OCI-LY7 (cell line): Measurements from ENCODE around the gene TBX6. TPM values are rescaled to one million over a fixed set of nuclear protein-coding genes. Genes with fewer than 3 reads are reported as not detected.

ENCODE experiments used
- BruUV-seq: library from RNA; stranded (reverse); fragments of 400-500 nt; replicated peaks from 2 replicates; lab custom pipeline; 2021; lab: Mats Ljungman, UMichigan
- CTCF ChIA-PET: fragments of 300-600 bp; sonication (Branson Sonifier 250); formaldehyde crosslinking; loops from one replicate; lab custom pipeline; 2022; ENCODE audit warnings: antibody characterized with exemption; ENCODE audit not compliant: unreplicated experiment; lab: Charles Lee
- POLR2A ChIA-PET: fragments of 300-600 bp; sonication (Branson Sonifier 250); formaldehyde crosslinking; loops from one replicate; lab custom pipeline; 2022; ENCODE audit warnings: antibody characterized with exemption; lab: Charles Lee
- DNase-seq: peaks from one replicate; pipeline ENCODE4 v3.0.0-alpha.2; 2015; ENCODE audit warnings: low spot score
- H2AFZ ChIP-seq: fragments of 200-600 bp; sonication (generic), shearing (Covaris generic); 2 replicates; pipeline ENCODE4 v1.6.1; 2014; ENCODE audit warnings: mild to moderate bottlenecking, antibody characterized with exemption, low read length, moderate library complexity
- H3K27ac ChIP-seq: fragments of 200-600 bp; sonication (generic); 2 replicates; pipeline ENCODE4 v1.5.1; 2014; ENCODE audit warnings: mixed run types, low read depth, mild to moderate bottlenecking, moderate library complexity, low read length, inconsistent platforms; ENCODE audit not compliant: poor library complexity, severe bottlenecking
- H3K36me3 ChIP-seq: fragments of 200-600 bp; sonication (generic); 2 replicates; pipeline ENCODE4 v1.6.1; 2014; ENCODE audit warnings: mild to moderate bottlenecking, antibody characterized with exemption, low read length, moderate library complexity, mixed read lengths; ENCODE audit not compliant: insufficient read depth
- H3K4me1 ChIP-seq: fragments of 200-600 bp; sonication (generic); 2 replicates; pipeline ENCODE4 v1.5.1; 2014; ENCODE audit warnings: mild to moderate bottlenecking, low read length; ENCODE audit not compliant: insufficient read depth, poor library complexity, severe bottlenecking
- H3K4me2 ChIP-seq: fragments of 200-600 bp; sonication (generic); 2 replicates; pipeline ENCODE4 v1.6.1; 2014; ENCODE audit warnings: mild to moderate bottlenecking, low read length
- H3K4me3 ChIP-seq: fragments of 200-600 bp; sonication (generic); 2 replicates; pipeline ENCODE4 v1.5.1; 2014; ENCODE audit warnings: mild to moderate bottlenecking, low read depth, low read length; ENCODE audit not compliant: poor library complexity, severe bottlenecking
- H3K79me2 ChIP-seq: fragments of 200-600 bp; sonication (generic); 2 replicates; pipeline ENCODE4 v1.6.1; 2016; ENCODE audit warnings: low read depth, mild to moderate bottlenecking, low read length, moderate library complexity, mixed read lengths; ENCODE audit not compliant: insufficient read depth
- H3K9me2 ChIP-seq: fragments of 200-600 bp; sonication (generic); 2 replicates; pipeline ENCODE4 v1.6.1; 2016; ENCODE audit warnings: mild to moderate bottlenecking, low read length, mixed read lengths; ENCODE audit not compliant: insufficient read depth
- H3K9me3 ChIP-seq: fragments of 200-600 bp; sonication (generic); 2 replicates; pipeline ENCODE4 v1.6.1; 2014; ENCODE audit warnings: mild to moderate bottlenecking, mixed run types, low read length, mixed read lengths
- H4K20me1 ChIP-seq: fragments of 200-600 bp; sonication (generic); 2 replicates; pipeline ENCODE4 v1.6.1; 2014; ENCODE audit warnings: mild to moderate bottlenecking, antibody characterized with exemption, low read length, moderate library complexity, mixed read lengths; ENCODE audit not compliant: insufficient read depth
- EZH2phosphoT487 ChIP-seq: fragments of 200-600 bp; sonication (generic); IDR thresholded peaks from 2 replicates; pipeline ENCODE4 v1.6.1; 2018; ENCODE audit warnings: low read depth, borderline replicate concordance, mild to moderate bottlenecking, mixed run types, antibody characterized with exemption, low read length, moderate library complexity, mixed read lengths
- intact Hi-C: fragments of 100-400 bp; cut with micrococcal nuclease; formaldehyde crosslinking; loops from one replicate; pipeline ENCODE4 v1.10.0; 2022; ENCODE audit not compliant: unreplicated experiment
- total RNA-seq, 2 experiments: library from RNA; depleted of rRNA in 1 of 2; stranded (reverse); fragments of >200 nt in 1 of 2; shearing (Covaris generic) in 1 of 2; gene quantifications; 2 replicates each; pipeline ENCODE4 v1.2.3, GENCODE V29; 2014 to 2022
- TF ChIP-seq, protein P1 (sequence below): fragments of 200-600 bp; sonication (generic); conservative IDR thresholded peaks from 2 replicates; pipeline ENCODE4 v1.5.1; 2014; ENCODE audit warnings: mild to moderate bottlenecking, antibody characterized with exemption, low read length, moderate library complexity, mixed read lengths

TBX6 gene
- total RNA-seq, 2 experiments from 2014 or later = 1.4 to 3.7 TPM

DNA sequence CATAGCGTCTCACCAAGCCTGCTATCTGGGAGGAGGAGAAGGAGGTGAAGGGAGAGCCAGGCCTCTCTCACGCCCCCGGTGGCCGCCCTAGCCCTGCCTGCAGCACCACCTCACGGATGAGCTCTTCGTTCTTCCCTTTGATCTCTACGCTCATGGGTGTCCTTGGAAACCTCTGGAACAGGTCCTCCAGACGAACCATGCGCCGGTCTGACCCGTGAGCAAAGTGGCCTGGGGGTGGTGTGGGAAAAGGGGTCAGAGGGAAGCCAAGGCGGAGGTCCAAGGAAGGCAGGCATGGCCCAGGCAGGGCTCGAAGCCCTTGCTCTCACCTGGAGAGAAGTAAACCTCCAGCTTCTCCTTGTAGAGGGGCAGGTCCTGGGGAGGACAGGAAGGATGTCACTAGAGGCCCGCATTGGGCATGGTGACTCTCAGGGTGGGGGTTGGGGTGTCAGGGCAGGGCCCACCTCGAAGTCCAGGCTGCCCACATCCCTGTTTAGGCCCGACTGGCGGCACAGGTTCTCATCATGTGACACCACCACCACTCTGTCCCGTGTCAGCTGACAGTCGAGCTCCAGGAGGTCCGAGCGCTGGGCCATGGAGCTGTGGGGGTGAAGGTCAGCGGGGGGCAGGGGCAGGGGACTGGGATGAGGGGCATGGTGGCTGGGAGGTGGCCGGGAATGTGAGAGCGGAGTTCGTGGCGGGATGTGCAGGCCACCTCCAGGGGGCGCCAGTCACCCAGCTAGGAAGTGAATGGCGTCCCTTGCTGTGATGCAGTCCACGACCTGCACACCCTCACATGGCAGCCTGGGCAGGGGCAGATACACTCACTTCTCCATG lies 20.7 kb upstream of the TBX6 start:
- H3K9me2 ChIP-seq = no peaks in the 10 kb centered on the region
- TF ChIP-seq EZH2phosphoT487 = no peak
- TF ChIP-seq, protein P1, sequence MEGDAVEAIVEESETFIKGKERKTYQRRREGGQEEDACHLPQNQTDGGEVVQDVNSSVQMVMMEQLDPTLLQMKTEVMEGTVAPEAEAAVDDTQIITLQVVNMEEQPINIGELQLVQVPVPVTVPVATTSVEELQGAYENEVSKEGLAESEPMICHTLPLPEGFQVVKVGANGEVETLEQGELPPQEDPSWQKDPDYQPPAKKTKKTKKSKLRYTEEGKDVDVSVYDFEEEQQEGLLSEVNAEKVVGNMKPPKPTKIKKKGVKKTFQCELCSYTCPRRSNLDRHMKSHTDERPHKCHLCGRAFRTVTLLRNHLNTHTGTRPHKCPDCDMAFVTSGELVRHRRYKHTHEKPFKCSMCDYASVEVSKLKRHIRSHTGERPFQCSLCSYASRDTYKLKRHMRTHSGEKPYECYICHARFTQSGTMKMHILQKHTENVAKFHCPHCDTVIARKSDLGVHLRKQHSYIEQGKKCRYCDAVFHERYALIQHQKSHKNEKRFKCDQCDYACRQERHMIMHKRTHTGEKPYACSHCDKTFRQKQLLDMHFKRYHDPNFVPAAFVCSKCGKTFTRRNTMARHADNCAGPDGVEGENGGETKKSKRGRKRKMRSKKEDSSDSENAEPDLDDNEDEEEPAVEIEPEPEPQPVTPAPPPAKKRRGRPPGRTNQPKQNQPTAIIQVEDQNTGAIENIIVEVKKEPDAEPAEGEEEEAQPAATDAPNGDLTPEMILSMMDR = peak; percentile 84
- no peaks in the 10 kb centered on the region for H3K79me2 ChIP-seq
- no peak overlapping the region for H3K4me3 ChIP-seq
- peaks cover 15% of the 10 kb centered on the region for H3K4me1 ChIP-seq
- BruUV-seq = no TSS peak
- no peaks in the 10 kb centered on the region for H4K20me1 ChIP-seq
- H3K27ac ChIP-seq = no peak overlapping the region
- ChIA-PET CTCF (interaction anchor here (1.9 kb wide), 1 partner anchor 14 kb away, joined by 5 read pairs; no protein-coding TSS in a partner anchor), POLR2A (interaction anchor here (0.6 kb wide), 1 partner anchor 1307 kb away, joined by 4 read pairs; no protein-coding TSS in a partner anchor)
- DNase-seq = peak; percentile 78
- no peak overlapping the region for H3K4me2 ChIP-seq
- intact Hi-C loops = no loop called here
- no peaks in the 10 kb centered on the region for H3K36me3 ChIP-seq
- no peaks in the 10 kb centered on the region for H3K9me3 ChIP-seq
- no peak overlapping the region for H2AFZ ChIP-seq

DNA sequence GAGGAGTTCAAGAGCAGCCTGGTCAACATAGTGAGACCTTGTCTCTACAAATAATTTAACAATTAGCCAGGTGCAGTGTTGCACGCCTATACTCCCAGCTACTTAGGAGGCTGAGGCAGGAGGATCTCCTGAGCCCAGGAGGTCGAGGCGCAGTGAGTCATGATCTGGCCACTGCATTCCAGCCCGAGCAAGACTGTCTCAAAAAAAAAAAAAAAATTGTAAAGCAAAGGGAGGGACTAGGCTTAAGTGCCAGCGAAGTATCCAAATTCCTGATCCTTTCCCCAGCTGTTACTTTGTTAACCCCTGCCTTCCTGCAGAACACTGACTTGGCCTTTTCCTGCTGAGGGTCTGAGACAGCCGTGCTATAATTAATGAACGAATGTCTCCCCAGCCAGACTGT lies 18.9 kb upstream of the TBX6 start:
- BruUV-seq = no TSS peak
- Histone ChIP-seq H3K4me1 (peaks cover 15% of the 10 kb centered on the region), H2AFZ (no peak overlapping the region), H4K20me1 (no peaks in the 10 kb centered on the region), H3K9me3 (no peaks in the 10 kb centered on the region), H3K79me2 (no peaks in the 10 kb centered on the region), H3K36me3 (no peaks in the 10 kb centered on the region), H3K4me2 (no peak overlapping the region), H3K9me2 (no peaks in the 10 kb centered on the region), H3K4me3 (no peak overlapping the region), H3K27ac (no peak overlapping the region)
- CTCF ChIA-PET = interaction anchor here (1.9 kb wide), 1 partner anchor 16 kb away, joined by 5 read pairs; no protein-coding TSS in a partner anchor
- TF ChIP-seq, protein P1 = no peak
- TF ChIP-seq EZH2phosphoT487 = no peak
- POLR2A ChIA-PET = interaction anchor here (0.6 to 0.7 kb wide), 2 partner anchors 38 to 73 kb away, joined by 3 to 4 read pairs; partner anchors contain the start of gene CORO1A
- no peak for DNase-seq
- intact Hi-C loops = no loop called here
